Stimulated activated CD4-positive, alpha-beta T cell treated with anti-CD3 and anti-CD28 coated beads, Interleukin-2, amount 100 ng/mL, for 48 hours (primary cell): Measurements from ENCODE around the gene STIM1.

Experiments used
- DNase-seq, 2 donors: peaks; one replicate each; pipeline ENCODE4 v3.0.0-alpha.2; 2020

STIM1 gene

GRCh38 chr11:3956038-3956437, 100.6 kb downstream of the STIM1 start:
- no peak for DNase-seq

GRCh38 chr11:3956748-3957147, 101.3 kb downstream of the STIM1 start:
- no peak for DNase-seq

GRCh38 chr11:3957437-3957836, 102.0 kb downstream of the STIM1 start:
- DNase-seq = no peak

GRCh38 chr11:3958281-3958680, 102.8 kb downstream of the STIM1 start:
- DNase-seq = no peak

- DNase-seq = no peak
Observed at GRCh38 chr11:3959015-3959902, 103.8 kb downstream of the STIM1 start.

- DNase-seq = no peak
Observed at GRCh38 chr11:3959903-3960265, 104.4 kb downstream of the STIM1 start.

GRCh38 chr11:3962406-3962840, 107.0 kb downstream of the STIM1 start:
- DNase-seq = no peak

GRCh38 chr11:3964056-3964455, 108.6 kb downstream of the STIM1 start:
- no peak for DNase-seq

GRCh38 chr11:3964935-3965604, 109.6 kb downstream of the STIM1 start:
- DNase-seq = no peak

GRCh38 chr11:3967695-3968094, 112.2 kb downstream of the STIM1 start:
- DNase-seq = no peak

- no peak for DNase-seq
Observed at GRCh38 chr11:3969200-3969599, 113.7 kb downstream of the STIM1 start.

GRCh38 chr11:3969613-3970012, 114.1 kb downstream of the STIM1 start:
- no peak for DNase-seq

GRCh38 chr11:3970108-3970507, 114.6 kb downstream of the STIM1 start:
- DNase-seq = no peak

GRCh38 chr11:3971756-3972404, 116.4 kb downstream of the STIM1 start:
- no peak for DNase-seq

GRCh38 chr11:3972431-3972830, 117.0 kb downstream of the STIM1 start:
- no peak for DNase-seq

- DNase-seq = no peak
Observed at GRCh38 chr11:3977078-3977477, 121.6 kb downstream of the STIM1 start.

- DNase-seq = no peak
Observed at GRCh38 chr11:3981084-3981633, 125.7 kb downstream of the STIM1 start.

- no peak for DNase-seq
Observed at GRCh38 chr11:3982431-3982830, 127.0 kb downstream of the STIM1 start.

- DNase-seq = no peak
Observed at GRCh38 chr11:3983101-3983500, 127.6 kb downstream of the STIM1 start.

- peak in 1 of 2 donors; percentile 29 for DNase-seq
Observed at GRCh38 chr11:3984896-3985295, 129.4 kb downstream of the STIM1 start.

- no peak for DNase-seq
Observed at GRCh38 chr11:3985631-3986030, 130.2 kb downstream of the STIM1 start.

- DNase-seq = no peak
Observed at GRCh38 chr11:3986301-3986700, 130.8 kb downstream of the STIM1 start.

- no peak for DNase-seq
Observed at GRCh38 chr11:3989276-3989920, 133.9 kb downstream of the STIM1 start.
